Prostate gland (tissue), 2 donors: Measurements from ENCODE around the gene ECE1. TPM values are rescaled to one million over a fixed set of nuclear protein-coding genes. Genes with fewer than 3 reads are reported as not detected.

ENCODE experiments used
- DNase-seq: peaks from one replicate; pipeline ENCODE4 v3.0.0-alpha.2; 2019; ENCODE audit warnings: low spot score
- H3K27ac ChIP-seq, 2 donors: fragments of 200-600 bp; sonication (generic); 2 replicates each; pipeline ENCODE4 v1.5.1; 2017 to 2019
- H3K27me3 ChIP-seq: fragments of 200-600 bp; sonication (generic); replicated peaks from 2 replicates; pipeline ENCODE4 v1.5.1; 2019; ENCODE audit not compliant: insufficient read depth
- H3K36me3 ChIP-seq, 2 donors: fragments of 200-600 bp; sonication (generic); 1 replicate in 1 of 2; 2 replicates in 1 of 2; pipeline versions ENCODE4 v1.5.1 to v1.8.1; 2017 to 2019
- H3K4me1 ChIP-seq: fragments of 200-600 bp; sonication (generic); replicated peaks from 2 replicates; pipeline ENCODE4 v1.5.1; 2019
- H3K4me3 ChIP-seq, 2 donors: fragments of 200-600 bp; sonication (generic); 2 replicates each; pipeline ENCODE4 v1.5.1; 2017 to 2019
- H3K9me3 ChIP-seq: fragments of 200-600 bp; sonication (generic); 2 replicates; pipeline ENCODE4 v1.5.1; 2017
- POLR2A ChIP-seq: fragments of 450-650 bp; IDR thresholded peaks from one replicate; pipeline ENCODE4 v1.6.1; 2016; ENCODE audit warnings: antibody characterized with exemption, mild to moderate bottlenecking
- POLR2AphosphoS5 ChIP-seq: sonication (generic); formaldehyde crosslinking; IDR thresholded peaks from one replicate; pipeline ENCODE4 v1.6.1; 2017; ENCODE audit warnings: antibody characterized with exemption
- WGBS: methylation state at CpG from one replicate; pipeline ENCODE4 v1.1.5; 2018; 5-methylcytosine and 5-hydroxymethylcytosine counted together
- intact Hi-C: fragments of 100-400 bp; cut with DNase I; formaldehyde crosslinking; loops from one replicate; pipeline ENCODE4 v1.14.2; 2022
- total RNA-seq, 2 donors: library from RNA; depleted of rRNA; stranded (reverse); fragments of >200 nt; gene quantifications; one replicate each; pipeline ENCODE4 v1.1.0, GENCODE V29; 2016
- TF ChIP-seq, protein P1 (sequence below), 4 experiments: fragments of 200-600 bp in 2 of 4; fragments of 450-650 bp in 2 of 4; sonication (generic) in 2 of 4; IDR thresholded peaks; 1 replicate in 3 of 4; 2 replicates in 1 of 4; pipeline ENCODE4 v1.5.1; 2016 to 2019; ENCODE audit warnings: antibody characterized with exemption in 4 of 4, mild to moderate bottlenecking in 2 of 4, moderate library complexity in 2 of 4

Gene ECE1
- total RNA-seq, 2 donors from 2014 or later = 113 to 146 TPM

DNA sequence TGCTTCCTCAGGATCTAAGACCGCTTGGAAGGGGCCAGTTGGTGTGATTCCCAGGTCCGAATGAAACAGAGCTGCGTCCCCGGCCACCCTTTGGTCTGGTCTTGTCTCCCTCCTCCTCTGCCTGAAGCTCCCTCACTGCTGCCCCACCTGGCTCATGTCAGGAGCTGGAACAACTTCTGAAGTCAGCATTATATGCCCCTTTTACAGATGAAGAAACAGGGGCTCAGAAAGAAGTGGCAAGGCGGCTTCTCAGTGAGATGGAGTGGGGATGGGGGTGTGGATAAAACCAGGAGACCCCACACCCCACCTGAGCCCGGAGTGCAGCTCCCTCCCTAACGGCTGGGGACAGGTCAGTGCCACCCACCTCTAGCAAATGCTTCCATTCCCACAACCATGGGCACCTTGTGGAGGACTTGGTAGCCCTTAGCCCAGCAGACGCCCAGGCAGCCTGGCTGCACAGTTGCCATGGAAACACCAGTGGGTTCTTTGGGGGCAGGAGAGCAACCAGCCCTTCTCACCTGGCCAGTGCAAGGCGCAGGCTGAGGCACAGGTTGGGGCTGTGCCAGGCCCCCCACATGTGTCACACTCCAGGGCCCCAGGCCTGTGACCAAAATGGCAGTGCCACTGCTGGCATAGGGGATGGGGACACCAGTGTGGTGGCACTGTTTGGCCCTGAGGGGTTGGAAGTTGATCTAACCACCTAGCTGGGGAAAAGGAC, 31.9 kb upstream of the ECE1 start:
- 84% methylated on average over 9 of the region's 9 CpGs for WGBS
- Histone ChIP-seq H3K9me3 (no peaks in the 10 kb centered on the region), H3K27ac (peak overlapping the region; percentile 42 to 53), H3K4me3 (no peak overlapping the region), H3K27me3 (no peaks in the 10 kb centered on the region), H3K36me3 (no peaks in the 10 kb centered on the region), H3K4me1 (peaks cover 43% of the 10 kb centered on the region)
- no peak for TF ChIP-seq POLR2A
- no peak for TF ChIP-seq POLR2AphosphoS5
- TF ChIP-seq, protein P1, sequence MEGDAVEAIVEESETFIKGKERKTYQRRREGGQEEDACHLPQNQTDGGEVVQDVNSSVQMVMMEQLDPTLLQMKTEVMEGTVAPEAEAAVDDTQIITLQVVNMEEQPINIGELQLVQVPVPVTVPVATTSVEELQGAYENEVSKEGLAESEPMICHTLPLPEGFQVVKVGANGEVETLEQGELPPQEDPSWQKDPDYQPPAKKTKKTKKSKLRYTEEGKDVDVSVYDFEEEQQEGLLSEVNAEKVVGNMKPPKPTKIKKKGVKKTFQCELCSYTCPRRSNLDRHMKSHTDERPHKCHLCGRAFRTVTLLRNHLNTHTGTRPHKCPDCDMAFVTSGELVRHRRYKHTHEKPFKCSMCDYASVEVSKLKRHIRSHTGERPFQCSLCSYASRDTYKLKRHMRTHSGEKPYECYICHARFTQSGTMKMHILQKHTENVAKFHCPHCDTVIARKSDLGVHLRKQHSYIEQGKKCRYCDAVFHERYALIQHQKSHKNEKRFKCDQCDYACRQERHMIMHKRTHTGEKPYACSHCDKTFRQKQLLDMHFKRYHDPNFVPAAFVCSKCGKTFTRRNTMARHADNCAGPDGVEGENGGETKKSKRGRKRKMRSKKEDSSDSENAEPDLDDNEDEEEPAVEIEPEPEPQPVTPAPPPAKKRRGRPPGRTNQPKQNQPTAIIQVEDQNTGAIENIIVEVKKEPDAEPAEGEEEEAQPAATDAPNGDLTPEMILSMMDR (IDR thresholded peaks at IDR 0.05) = no peak
- intact Hi-C loops = no loop called here
- no peak for DNase-seq

GRCh38 chr1:21320410-21321108, 30.3 kb upstream of the ECE1 start:
- no peaks in the 10 kb centered on the region for H3K36me3 ChIP-seq
- TF ChIP-seq POLR2A = no peak
- TF ChIP-seq, protein P1 (IDR thresholded peaks at IDR 0.05) = no peak
- no peak for TF ChIP-seq POLR2AphosphoS5
- no peak for DNase-seq
- H3K27me3 ChIP-seq = no peaks in the 10 kb centered on the region
- H3K4me3 ChIP-seq = no peak overlapping the region
- peak overlapping the region; percentile 76 to 80 for H3K27ac ChIP-seq
- no peaks in the 10 kb centered on the region for H3K9me3 ChIP-seq
- intact Hi-C loops = no loop called here
- H3K4me1 ChIP-seq = peaks cover 39% of the 10 kb centered on the region
- 89% methylated on average over 12 of the region's 12 CpGs for WGBS

GRCh38 chr1:21319447-21320407, 29.5 kb upstream of the ECE1 start:
- Histone ChIP-seq H3K4me3 (no peak overlapping the region), H3K27me3 (no peaks in the 10 kb centered on the region), H3K4me1 (peaks cover 31% of the 10 kb centered on the region), H3K27ac (peak overlapping the region; percentile 76 to 80), H3K9me3 (no peaks in the 10 kb centered on the region), H3K36me3 (no peaks in the 10 kb centered on the region)
- peak; percentile 70 for DNase-seq
- TF ChIP-seq POLR2A (no peak), POLR2AphosphoS5 (peak; percentile 71)
- TF ChIP-seq, protein P1 (IDR thresholded peaks at IDR 0.05) = peak in 1 of 4 experiments; percentile 5
- WGBS = 41% methylated on average over 24 of the region's 24 CpGs
- intact Hi-C loops = no loop called here

DNA sequence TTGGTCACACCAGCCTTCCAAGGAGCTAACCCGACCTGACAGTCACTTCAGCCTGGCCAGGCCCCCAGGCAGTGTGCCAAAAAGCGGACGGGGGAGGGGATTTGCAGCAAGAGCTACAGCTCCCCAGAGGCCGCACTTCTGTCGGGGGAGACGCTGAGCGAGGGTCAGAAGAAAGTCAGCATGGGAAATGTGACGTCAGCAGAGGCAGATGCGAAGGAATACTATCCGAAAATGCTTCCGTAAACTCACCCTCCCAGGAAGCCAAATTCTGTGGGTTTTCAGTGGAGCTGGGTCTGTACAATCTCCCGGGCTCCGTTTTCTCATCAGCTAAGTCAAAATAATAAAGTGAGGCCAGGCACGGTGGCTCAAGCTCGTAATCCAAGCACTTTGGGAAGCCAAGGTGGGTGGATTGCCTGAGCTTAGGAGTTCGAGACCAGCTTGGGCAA, 28.5 kb upstream of the ECE1 start:
- Histone ChIP-seq H3K36me3 (no peaks in the 10 kb centered on the region), H3K4me1 (peaks cover 22% of the 10 kb centered on the region), H3K4me3 (no peak overlapping the region), H3K27me3 (no peaks in the 10 kb centered on the region), H3K9me3 (no peaks in the 10 kb centered on the region), H3K27ac (peak overlapping the region; percentile 76 to 80)
- DNase-seq = no peak
- TF ChIP-seq, protein P1 (IDR thresholded peaks at IDR 0.05) = no peak
- no peak for TF ChIP-seq POLR2A
- peak; percentile 31 for TF ChIP-seq POLR2AphosphoS5
- intact Hi-C loops = no loop called here
- 66% methylated on average over 16 of the region's 16 CpGs for WGBS
